HG02852 (cell line): Measurements from ENCODE around the gene TYMS.

ENCODE experiments used
- ATAC-seq: cut with Tn5 transposase; IDR thresholded peaks from one replicate; pipeline ENCODE4 v1.9.1; 2021; ENCODE audit warnings: mild to moderate bottlenecking, moderate library complexity; ENCODE audit not compliant: unreplicated experiment

Gene TYMS

GRCh38 chr18:657311-658000, at the start of gene TYMS:
TYMS (plus strand) TSS chr18:657653; CDS start chr18:657743, 90 bp downstream.
- peak; percentile 45 for ATAC-seq

DNA sequence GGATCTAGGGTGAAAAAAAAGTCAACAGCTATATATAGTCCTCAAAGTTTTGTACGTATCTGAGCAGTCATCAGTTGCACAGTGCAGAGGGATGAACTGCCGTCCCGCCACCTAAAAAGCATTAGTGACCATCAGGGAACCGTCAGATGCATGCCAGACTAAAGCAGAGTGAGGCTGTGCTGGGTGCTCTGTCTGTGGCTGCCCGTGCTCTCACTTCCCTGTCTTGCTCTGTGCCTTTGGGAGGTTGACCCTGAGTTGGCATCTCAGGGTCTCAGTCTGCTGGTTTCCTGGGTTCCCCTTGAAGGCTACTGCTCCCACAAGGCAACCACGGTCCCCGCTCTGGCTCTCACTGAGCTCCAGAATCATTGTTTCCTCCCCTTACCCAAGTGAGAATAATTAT, 49.5 kb upstream of the TYMS start:
- ATAC-seq = no peak

DNA sequence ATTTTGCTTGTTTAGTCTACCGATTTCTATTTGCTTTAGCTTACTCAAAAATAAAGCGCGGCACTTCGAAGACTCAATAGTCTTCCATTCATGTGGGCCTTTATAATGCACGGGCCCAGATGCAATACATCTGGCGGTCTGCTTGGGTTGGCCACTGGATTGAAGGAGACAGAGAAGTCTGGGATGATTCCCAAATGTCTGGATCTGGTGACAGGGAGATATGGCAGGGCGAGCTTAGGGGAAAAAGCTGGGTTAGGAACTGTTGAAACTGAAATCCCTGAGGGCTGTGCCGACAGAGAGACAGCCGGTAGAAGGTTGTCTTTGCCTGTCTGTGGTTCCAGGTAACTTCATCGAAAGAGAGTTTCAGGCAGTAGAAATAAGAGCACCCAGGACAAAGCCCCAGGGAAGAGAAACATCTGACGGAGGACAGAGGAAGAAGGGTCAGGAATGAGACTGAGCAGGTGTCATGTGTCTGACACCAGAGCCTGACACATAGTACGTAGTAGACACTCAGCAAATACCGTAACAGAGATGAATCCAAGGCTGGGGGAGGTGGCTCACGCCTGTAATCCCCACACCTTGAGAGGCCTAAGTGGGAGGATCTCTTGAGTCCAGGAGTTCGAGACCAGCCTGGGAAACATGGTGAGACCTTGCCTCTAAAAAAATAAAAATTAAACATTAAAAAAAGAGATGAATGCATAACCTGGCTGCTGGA, 47.1 kb upstream of the TYMS start:
- no peak for ATAC-seq

GRCh38 chr18:612156-612555, 45.3 kb upstream of the TYMS start:
- ATAC-seq = no peak

DNA sequence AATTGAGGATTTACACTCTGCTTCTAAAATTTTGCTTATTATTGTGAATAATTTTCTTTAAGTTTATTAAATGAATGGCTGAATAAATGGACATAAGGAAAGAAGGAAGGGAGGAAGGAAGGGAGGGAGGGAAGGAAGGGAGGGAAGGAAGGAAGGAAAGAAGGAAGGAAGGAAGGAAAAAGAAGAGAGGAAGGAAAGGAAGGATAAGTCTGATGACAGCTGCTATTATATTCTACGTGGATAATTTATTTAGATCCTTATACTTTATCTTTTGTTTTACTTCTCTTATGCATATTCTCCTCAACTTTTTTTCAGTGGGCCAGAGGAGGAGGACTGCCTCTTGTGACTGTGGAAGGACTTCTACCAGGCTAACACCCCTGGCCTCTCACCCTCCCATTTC, 43.3 kb upstream of the TYMS start:
- ATAC-seq = no peak

GRCh38 chr18:615092-615521, 42.3 kb upstream of the TYMS start:
- no peak for ATAC-seq

DNA sequence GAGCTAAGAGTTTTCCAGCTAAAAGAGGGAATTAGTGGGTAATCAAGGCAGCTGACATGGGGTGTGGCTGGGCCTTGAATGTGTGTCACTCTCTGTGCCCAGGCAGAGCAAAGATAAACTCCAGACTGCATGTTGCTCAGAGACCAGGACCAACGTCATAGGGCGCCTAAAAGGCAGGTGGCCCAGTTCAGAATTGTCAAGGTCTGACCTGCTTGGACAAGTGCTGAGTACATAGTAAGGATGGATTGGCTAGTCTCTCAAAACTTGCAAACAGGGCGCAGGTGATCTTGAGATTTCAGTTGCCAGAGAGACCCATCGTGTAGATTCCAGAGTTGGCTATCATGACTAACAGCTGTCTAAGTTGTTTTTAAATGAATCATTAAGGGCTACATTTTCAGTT, 41.7 kb upstream of the TYMS start:
- no peak for ATAC-seq

DNA sequence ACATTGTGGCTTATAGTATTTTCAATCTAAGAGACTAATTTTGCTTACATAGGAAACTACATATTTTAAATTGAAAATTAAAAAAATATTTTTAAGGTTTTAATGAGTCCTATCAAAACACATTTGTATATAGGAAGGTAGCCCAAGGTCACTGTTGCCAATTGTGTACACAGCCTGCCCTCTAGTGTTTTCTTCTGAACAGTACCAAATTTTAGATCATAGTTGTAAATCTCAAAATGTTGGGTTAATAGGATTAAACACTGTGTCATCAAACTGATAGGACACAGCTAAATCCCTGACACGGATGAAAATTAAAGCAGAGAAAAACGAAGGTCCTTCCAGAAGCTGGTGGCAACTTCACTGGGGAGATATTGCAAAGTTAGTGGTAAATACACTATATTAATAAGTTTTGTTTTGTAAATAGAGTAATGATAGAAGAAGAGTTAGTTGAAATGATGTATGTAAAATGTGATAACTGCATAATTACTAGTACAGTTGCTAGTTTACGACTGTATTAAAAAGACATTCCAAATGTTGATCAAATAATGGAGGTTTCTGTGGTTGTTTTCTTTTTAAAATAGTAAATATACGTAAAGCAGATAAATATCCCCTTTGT, 41.0 kb upstream of the TYMS start:
- ATAC-seq = no peak

- no peak for ATAC-seq
Observed at GRCh38 chr18:617970-618504, 39.4 kb upstream of the TYMS start.

GRCh38 chr18:618618-619017, 38.8 kb upstream of the TYMS start:
- no peak for ATAC-seq

DNA sequence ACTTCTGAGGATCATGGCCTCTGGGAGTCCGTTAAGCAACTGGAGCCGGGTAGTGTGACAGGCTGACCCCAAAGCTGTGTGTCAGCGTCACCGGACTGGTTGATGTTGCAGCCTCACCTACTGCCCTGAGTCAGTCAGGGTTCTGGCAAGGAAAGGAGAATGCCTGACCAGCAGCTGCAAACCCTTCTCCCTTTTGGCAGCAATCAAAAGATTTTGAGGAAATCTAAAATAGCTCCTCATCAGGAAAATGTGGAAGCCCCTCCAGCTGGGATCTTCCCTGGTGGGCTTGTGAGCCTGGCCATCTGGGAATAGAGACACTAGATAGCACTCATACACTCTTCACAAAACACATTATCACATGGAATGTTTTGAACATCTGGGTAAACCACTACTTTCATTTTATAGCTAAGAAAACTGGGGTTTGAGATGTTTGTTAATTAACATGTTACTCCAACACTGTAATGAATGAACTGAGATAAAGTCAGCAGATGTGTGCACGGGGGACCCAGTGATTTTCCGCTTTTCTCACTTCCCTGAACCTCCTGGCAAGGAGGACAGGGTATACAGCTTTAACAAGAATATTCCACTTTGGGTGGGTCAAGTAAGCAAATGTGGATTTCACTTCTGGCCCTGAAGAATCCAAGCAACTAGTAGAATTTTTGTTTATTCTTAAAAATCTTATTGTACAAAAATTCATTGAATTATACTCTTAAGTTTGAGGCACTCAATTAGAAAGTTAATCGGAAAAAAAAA, 36.0 kb upstream of the TYMS start:
- no peak for ATAC-seq

GRCh38 chr18:622289-622688, 35.2 kb upstream of the TYMS start:
- ATAC-seq = no peak

GRCh38 chr18:623761-624620, 33.5 kb upstream of the TYMS start:
- ATAC-seq = peak; percentile 59

GRCh38 chr18:627231-627630, 30.2 kb upstream of the TYMS start:
- no peak for ATAC-seq

DNA sequence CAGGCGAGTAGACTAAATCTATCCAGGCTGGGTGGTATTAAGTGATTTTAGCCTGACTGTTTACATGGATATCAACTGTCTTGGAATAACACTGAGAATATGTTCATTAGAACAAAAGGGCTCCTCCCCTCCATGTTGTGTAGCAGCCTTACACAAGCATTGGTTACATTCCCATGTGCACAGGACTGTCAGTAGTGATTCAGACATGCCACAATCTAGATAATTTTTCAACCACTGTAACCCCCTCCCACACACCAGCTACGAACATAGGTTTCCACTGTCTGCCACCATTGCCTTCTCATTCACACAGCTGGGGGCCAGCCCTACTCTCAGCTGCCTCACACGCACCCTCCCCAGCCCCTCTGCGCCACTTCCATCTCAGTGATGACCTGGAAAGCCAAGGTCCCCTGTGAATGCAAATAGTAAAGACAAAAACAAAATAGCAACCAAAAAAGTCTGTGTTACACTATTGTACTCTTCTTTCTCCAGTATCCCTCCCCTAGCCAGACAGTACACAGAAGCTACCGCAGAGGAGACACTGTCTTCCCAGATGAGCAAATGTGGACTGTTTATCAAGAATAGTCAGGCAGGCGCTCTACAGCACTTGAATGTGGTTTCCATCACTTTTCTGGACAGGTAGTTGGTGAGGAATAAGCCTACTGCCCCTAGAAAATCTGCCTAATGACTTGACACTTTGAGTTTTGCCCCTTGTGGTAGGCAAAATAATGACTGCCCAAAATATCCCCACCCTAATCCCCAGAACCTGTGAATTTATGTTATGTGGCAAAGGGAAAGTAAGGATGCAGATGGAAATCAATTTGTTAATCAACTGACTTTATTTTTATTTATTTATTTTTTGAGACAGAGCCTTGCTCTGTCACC, 27.9 kb upstream of the TYMS start:
- no peak for ATAC-seq

DNA sequence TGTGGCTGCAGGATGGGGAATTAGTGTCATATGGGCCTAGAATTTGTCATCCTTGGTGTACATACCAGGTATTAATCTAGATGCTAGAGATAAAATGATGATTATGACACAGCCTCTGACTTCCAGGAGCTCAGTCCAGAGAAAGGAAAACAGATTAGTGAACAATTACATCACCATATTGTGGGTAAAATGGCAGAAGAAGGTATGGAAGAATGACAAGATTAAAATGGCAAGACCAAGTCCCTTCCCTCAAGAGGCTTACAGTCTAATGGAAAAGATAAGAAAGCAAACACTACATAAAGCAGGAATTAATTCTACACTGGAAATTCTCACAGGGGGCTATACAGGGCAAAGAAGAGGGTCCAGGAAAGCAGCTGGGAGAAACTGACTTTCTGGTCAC, 25.9 kb upstream of the TYMS start:
- no peak for ATAC-seq

DNA sequence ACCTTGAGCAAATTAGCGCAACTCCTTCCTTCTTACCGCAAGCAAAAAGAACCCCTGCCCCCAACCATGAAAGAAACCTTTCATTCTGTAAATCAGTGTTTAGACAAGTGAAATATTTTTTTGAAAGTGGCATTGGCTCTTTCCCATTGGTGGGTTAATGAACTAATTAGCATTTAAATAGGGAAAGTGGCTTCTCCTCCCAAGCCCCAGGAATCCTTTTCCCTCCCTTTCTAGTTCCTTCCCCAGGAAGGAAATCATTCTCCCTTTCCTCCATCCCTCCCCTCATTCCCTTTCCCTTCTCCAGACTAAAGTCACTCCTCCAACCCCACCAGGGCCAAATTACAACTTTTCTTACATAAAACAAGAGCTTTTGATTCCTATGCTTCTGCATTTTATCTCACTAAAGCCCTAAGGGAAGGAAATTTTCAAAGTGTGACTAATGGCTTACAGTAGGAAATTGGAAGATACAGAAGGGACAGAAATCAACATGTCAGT, 22.9 kb upstream of the TYMS start:
- ATAC-seq = no peak

DNA sequence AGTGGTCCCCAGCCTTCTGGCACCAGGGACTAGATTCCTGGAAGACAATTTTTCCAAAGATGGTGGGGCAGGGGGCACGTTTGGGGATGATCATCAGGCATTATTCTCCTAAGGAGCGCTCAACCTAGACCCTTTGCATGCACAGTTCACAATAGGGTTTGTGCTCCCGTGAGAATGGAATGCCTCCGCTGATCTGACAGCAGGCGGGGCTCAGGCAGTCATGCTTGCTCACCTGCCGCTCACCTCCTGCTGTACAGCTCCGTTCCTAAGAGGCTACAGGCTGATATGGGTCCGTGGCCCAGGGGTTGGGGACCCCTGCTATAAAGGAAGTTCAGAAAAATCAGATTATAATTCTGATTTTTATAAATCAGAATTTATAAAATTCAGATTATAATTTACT, 22.3 kb upstream of the TYMS start:
- ATAC-seq = no peak

GRCh38 chr18:641224-641623, 16.2 kb upstream of the TYMS start:
- no peak for ATAC-seq
